HepG2 (cell line): ENCODE data around the gene PELI3. TPM values are rescaled to one million over a fixed set of nuclear protein-coding genes. Genes with fewer than 3 reads are reported as not detected.
A peak's percentile ranks its signal among the peaks of the same experiment; 100 is the strongest.

ENCODE experiments used
- CSRNP2 ChIP-seq: sonication (generic); formaldehyde crosslinking; conservative IDR thresholded peaks from 2 replicates; pipeline ENCODE4 v1.8.0; 2022; ENCODE audit warnings: low read depth, missing genetic modification reagents
- CTCF ChIP-seq: sonication (generic); formaldehyde crosslinking; IDR thresholded peaks from 2 replicates; pipeline ENCODE4 v1.5.0; 2020; ENCODE audit warnings: mild to moderate bottlenecking, missing genetic modification reagents, moderate library complexity
- E2F5 ChIP-seq: sonication (generic); formaldehyde crosslinking; conservative IDR thresholded peaks from 2 replicates; pipeline ENCODE4 v1.4.0; 2020; ENCODE audit warnings: missing genetic modification reagents
- HMG20B ChIP-seq: conservative IDR thresholded peaks from 2 replicates; pipeline ENCODE4 v1.6.1; 2016; ENCODE audit warnings: missing genetic modification reagents, missing compliant biosample characterization
- HOXA5 ChIP-seq: sonication (generic); formaldehyde crosslinking; IDR thresholded peaks from 2 replicates; pipeline ENCODE4 v1.4.0; 2020; ENCODE audit warnings: missing genetic modification reagents
- IRF2 ChIP-seq: IDR thresholded peaks from 2 replicates; pipeline ENCODE4 v1.6.1; 2018; ENCODE audit warnings: missing genetic modification reagents, missing compliant biosample characterization
- PAWR ChIP-seq: sonication (generic); formaldehyde crosslinking; IDR thresholded peaks from 2 replicates; pipeline ENCODE4 v1.4.0; 2020; ENCODE audit warnings: missing genetic modification reagents, mild to moderate bottlenecking, borderline replicate concordance
- SETDB1 ChIP-seq: sonication (generic); formaldehyde crosslinking; IDR thresholded peaks from 2 replicates; pipeline ENCODE4 v1.5.1; 2020; ENCODE audit warnings: missing genetic modification reagents, mild to moderate bottlenecking, borderline replicate concordance
- SRSF4 ChIP-seq: fragments of 200-400 bp; formaldehyde crosslinking; IDR thresholded peaks from one replicate; pipeline ENCODE4 v1.6.1; 2018; ENCODE audit warnings: mild to moderate bottlenecking, low read depth, low read length, moderate library complexity; ENCODE audit not compliant: poor library complexity, severe bottlenecking
- STAG1 ChIP-seq: sonication (generic); formaldehyde crosslinking; IDR thresholded peaks from 2 replicates; pipeline ENCODE4 v1.4.0; 2020; ENCODE audit warnings: missing genetic modification reagents
- ZBTB20 ChIP-seq: sonication (generic); formaldehyde crosslinking; IDR thresholded peaks from 2 replicates; pipeline ENCODE4 v1.8.1; 2023; ENCODE audit warnings: missing genetic modification reagents, low read depth, mild to moderate bottlenecking, borderline replicate concordance
- ZBTB44 ChIP-seq: sonication (generic); formaldehyde crosslinking; IDR thresholded peaks from 2 replicates; pipeline ENCODE4 v1.4.0; 2020; ENCODE audit warnings: missing genetic modification reagents
- ZHX2 ChIP-seq, 2 experiments: sonication (generic) in 1 of 2; formaldehyde crosslinking in 1 of 2; IDR thresholded peaks; 2 replicates each; pipeline versions ENCODE4 v1.6.1 to v1.9.0; 2014 to 2022; ENCODE audit warnings: antibody characterized with exemption in 1 of 2, borderline replicate concordance in 1 of 2, inconsistent platforms in 1 of 2, low read depth in 1 of 2, missing genetic modification reagents in 1 of 2
- ZKSCAN5 ChIP-seq: sonication (generic); formaldehyde crosslinking; IDR thresholded peaks from 2 replicates; pipeline ENCODE4 v1.5.1; 2020; ENCODE audit warnings: mild to moderate bottlenecking, missing genetic modification reagents
- ZMAT3 ChIP-seq: sonication (generic); formaldehyde crosslinking; conservative IDR thresholded peaks from 2 replicates; pipeline ENCODE4 v1.7.0; 2021; ENCODE audit warnings: missing genetic modification reagents
- ZNF598 ChIP-seq: sonication (generic); formaldehyde crosslinking; IDR thresholded peaks from 2 replicates; pipeline ENCODE4 v1.5.1; 2020; ENCODE audit warnings: mild to moderate bottlenecking, missing genetic modification reagents, borderline replicate concordance
- polyA plus RNA-seq, 8 experiments: library from polyadenylated mRNA; depleted of rRNA in 3 of 8; stranded (reverse) in 7 of 8; unstranded in 1 of 8; fragments of >200 nt; fragmentation: Illumina TruSeq in 4 of 8; extraction: Trizol in 4 of 8; gene quantifications; 2 replicates each; pipeline versions ENCODE4 v1.2.1 to v1.2.3, GENCODE V29; 2011 to 2016; ENCODE audit warnings: low read depth in 4 of 8, missing spikeins in 1 of 8, mixed read lengths in 1 of 8; ENCODE audit not compliant: insufficient read depth in 1 of 8
- total RNA-seq, 5 experiments: library from RNA; depleted of rRNA; stranded (reverse); fragments of >200 nt; fragmentation: Illumina TruSeq; extraction: Trizol; gene quantifications; 2 replicates each; pipeline ENCODE4 v1.2.3, GENCODE V29; 2016; ENCODE audit warnings: low read depth in 1 of 5

PELI3 gene
- total and polyA plus RNA-seq, 2 of the 13 experiments (the other 11 are each of a cell fraction or from before 2014, with no cell fraction given) = 2.0 to 4.0 TPM

- TF ChIP-seq CTCF (CRISPR knock-in tag) (0 out of 2 replicates have a peak, but pooled peaks have one; percentile 9), IRF2 (CRISPR knock-in tag) (peak; percentile 75), ZBTB44 (CRISPR knock-in tag) (no peak), STAG1 (no peak), HOXA5 (0 out of 2 replicates have a peak, but pooled peaks have one; percentile 50), PAWR (no peak), ZBTB20 (CRISPR knock-in tag) (no peak; the same call in 1 of the 2 replicates), E2F5 (CRISPR knock-in tag) (no peak), ZHX2 (IDR thresholded peaks at IDR 0.05; ENCODE audit: low read depth) (peak; percentile 94), ZHX2 (CRISPR knock-in tag; IDR thresholded peaks at IDR 0.05; ENCODE audit: borderline replicate concordance) (no peak), SRSF4 (no peak), CSRNP2 (CRISPR knock-in tag) (no peak), ZNF598 (CRISPR knock-in tag) (peak; percentile 79; the same call in 1 of the 2 replicates), ZKSCAN5 (CRISPR knock-in tag) (no peak), ZMAT3 (CRISPR knock-in tag) (0 out of 2 replicates have a peak, but pooled peaks have one; percentile 51), SETDB1 (CRISPR knock-in tag) (no peak), HMG20B (no peak)
Measured at GRCh38 chr11:66510271-66510989, 43.7 kb downstream of the PELI3 start, which contains the start of gene BBS1 (continued).
